ENCODE data around the gene AP3B1. TPM values are rescaled to one million over a fixed set of nuclear protein-coding genes. Genes with fewer than 3 reads are reported as not detected.

AP3B1 gene
- total RNA-seq, 1 donor from 2014 or later, result 40.0 TPM

DNA sequence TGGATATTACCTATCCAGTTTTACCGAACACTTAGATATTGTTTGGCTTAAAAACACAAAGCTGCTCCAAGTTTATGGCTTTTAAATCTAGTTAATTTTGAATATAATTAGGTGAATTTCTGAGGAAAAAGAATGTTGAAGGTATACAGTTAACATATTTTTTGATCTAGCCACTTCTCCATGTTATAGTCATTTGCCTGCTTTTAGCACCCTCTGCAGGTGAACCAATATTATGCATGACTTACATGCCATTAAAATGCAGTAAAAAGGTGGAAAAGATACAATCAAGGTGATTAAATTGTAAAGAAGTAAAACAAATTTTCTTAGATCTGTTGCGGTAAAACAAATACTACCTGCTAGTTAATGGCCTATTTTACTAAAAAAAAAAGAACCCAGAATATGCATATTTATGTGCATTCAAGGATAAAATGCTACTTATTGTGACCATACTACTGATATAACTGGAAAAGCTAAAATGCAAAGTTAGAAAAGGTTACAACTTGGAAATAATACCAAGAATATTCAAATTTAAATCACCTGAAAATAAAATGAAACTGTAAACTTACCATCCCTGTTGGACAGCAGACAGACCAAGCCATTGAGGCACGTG, 132.1 kb downstream of the AP3B1 start:
- H3K36me3 ChIP-seq, result peaks cover 31% of the 10 kb centered on the region
- TF ChIP-seq CTCF (IDR thresholded peaks at IDR 0.05), result peak; percentile 42
- H3K9me3 ChIP-seq, result no peaks in the 10 kb centered on the region
- H3K4me1 ChIP-seq, result no peaks in the 10 kb centered on the region
- H3K4me3 ChIP-seq, result no peak overlapping the region
- DNase-seq (no peak), ATAC-seq (no peak)
- no peaks in the 10 kb centered on the region for H3K27me3 ChIP-seq (ENCODE audit: low read depth)
- intact Hi-C loops (cut with DNase I), result no loop called here
- no peak overlapping the region for H3K27ac ChIP-seq

- Histone ChIP-seq H3K4me1 (no peaks in the 10 kb centered on the region), H3K27me3 (ENCODE audit: low read depth) (no peaks in the 10 kb centered on the region), H3K27ac (no peak overlapping the region), H3K9me3 (no peaks in the 10 kb centered on the region), H3K36me3 (peaks cover 61% of the 10 kb centered on the region), H3K4me3 (no peak overlapping the region)
- no peak for ATAC-seq
- no peak for TF ChIP-seq CTCF (IDR thresholded peaks at IDR 0.05)
- no peak for DNase-seq
- intact Hi-C loops (cut with DNase I), result no loop called here
Measured at GRCh38 chr5:78157001-78157400, 137.5 kb downstream of the AP3B1 start.

GRCh38 chr5:78151594-78152271, 142.8 kb downstream of the AP3B1 start:
- Histone ChIP-seq H3K4me1 (no peaks in the 10 kb centered on the region), H3K27ac (no peak overlapping the region), H3K9me3 (no peaks in the 10 kb centered on the region), H3K4me3 (no peak overlapping the region), H3K27me3 (ENCODE audit: low read depth) (no peaks in the 10 kb centered on the region), H3K36me3 (peaks cover 46% of the 10 kb centered on the region)
- no peak for DNase-seq
- intact Hi-C loops (cut with DNase I), result no loop called here
- TF ChIP-seq CTCF (IDR thresholded peaks at IDR 0.05), result no peak
- ATAC-seq, result no peak

DNA sequence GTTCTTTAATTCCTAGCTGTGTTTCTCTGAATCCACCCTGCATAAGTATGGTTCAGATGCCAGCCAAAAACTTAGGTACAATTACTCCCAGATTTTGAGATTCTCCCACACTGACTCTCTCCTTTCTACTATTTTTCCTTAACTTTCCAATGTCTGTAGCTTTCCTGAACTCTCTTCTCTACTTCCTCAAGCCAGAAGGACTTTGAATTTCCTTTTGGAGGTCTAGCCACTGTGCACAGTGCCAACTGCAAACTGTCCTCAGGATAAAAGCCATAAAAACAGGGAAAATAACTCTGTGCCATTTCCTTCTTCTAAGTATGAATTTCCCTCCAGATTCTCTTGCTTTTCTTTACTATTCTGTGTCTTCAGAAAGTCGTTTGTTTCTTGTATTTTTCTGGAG, 157.2 kb downstream of the AP3B1 start:
- Histone ChIP-seq H3K27me3 (ENCODE audit: low read depth) (no peaks in the 10 kb centered on the region), H3K9me3 (no peaks in the 10 kb centered on the region), H3K4me1 (no peaks in the 10 kb centered on the region), H3K36me3 (peaks cover 15% of the 10 kb centered on the region), H3K27ac (no peak overlapping the region), H3K4me3 (no peak overlapping the region)
- ATAC-seq (no peak), DNase-seq (no peak)
- intact Hi-C loops (cut with DNase I), result no loop called here
- TF ChIP-seq CTCF (IDR thresholded peaks at IDR 0.05), result no peak

DNA sequence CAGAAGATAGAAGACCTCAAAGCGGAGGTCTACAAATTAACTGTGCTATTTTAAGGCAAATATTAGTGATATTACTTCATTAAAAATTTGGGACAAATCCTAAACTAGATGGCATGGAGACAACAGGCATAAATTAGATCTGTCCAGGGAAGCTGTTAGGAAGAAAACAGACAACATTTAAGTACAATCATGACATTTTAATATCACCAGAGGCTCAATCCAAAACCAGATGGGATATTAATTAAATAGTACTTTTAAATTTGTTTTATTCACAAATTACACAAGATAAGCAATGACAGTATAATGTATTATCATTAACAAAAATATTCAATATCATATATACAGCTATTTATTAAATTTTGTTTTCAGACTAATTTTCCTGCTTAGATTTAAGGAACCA, 161.1 kb downstream of the AP3B1 start:
- intact Hi-C loops (cut with DNase I), result no loop called here
- no peaks in the 10 kb centered on the region for H3K4me1 ChIP-seq
- H3K27me3 ChIP-seq (ENCODE audit: low read depth), result no peaks in the 10 kb centered on the region
- ATAC-seq, result no peak
- no peaks in the 10 kb centered on the region for H3K9me3 ChIP-seq
- H3K36me3 ChIP-seq, result no peaks in the 10 kb centered on the region
- H3K4me3 ChIP-seq, result no peak overlapping the region
- no peak for TF ChIP-seq CTCF (IDR thresholded peaks at IDR 0.05)
- DNase-seq, result no peak
- H3K27ac ChIP-seq, result no peak overlapping the region

Measured in lower lobe of right lung (tissue), 2 donors.